K562 (cell line): ENCODE measurements around the gene AHNAK. TPM values are rescaled to one million over a fixed set of nuclear protein-coding genes. Genes with fewer than 3 reads are reported as not detected.

ENCODE experiments used
- ARID1B ChIP-seq: fragments of 450-650 bp; IDR thresholded peaks from 2 replicates; pipeline ENCODE4 v1.6.1; 2016; ENCODE audit warnings: antibody characterized with exemption, mild to moderate bottlenecking, inconsistent platforms
- ATF7 ChIP-seq: fragments of 450-650 bp; IDR thresholded peaks from 2 replicates; pipeline ENCODE4 v1.7.1; 2014; ENCODE audit warnings: mild to moderate bottlenecking, moderate library complexity
- CREM ChIP-seq: IDR thresholded peaks from 2 replicates; pipeline ENCODE4 v1.6.1; 2014; ENCODE audit warnings: antibody characterized with exemption, low read depth
- EHMT2 ChIP-seq: fragments of 450-650 bp; IDR thresholded peaks from 2 replicates; pipeline ENCODE4 v1.6.1; 2018; ENCODE audit warnings: antibody characterized with exemption
- ELF1 ChIP-seq: fragments of 200-800 bp; sonication (Bioruptor generic); IDR thresholded peaks from 2 replicates; pipeline ENCODE4 v1.6.1; 2016; ENCODE audit warnings: missing genetic modification characterization, missing compliant biosample characterization
- ETV1 ChIP-seq: fragments of 450-650 bp; conservative IDR thresholded peaks from 2 replicates; pipeline ENCODE4 v1.6.1; 2016; ENCODE audit warnings: missing genetic modification characterization, control low read depth, low read depth, missing compliant biosample characterization
- GABPA ChIP-seq: fragments of 200-800 bp; sonication (Bioruptor generic); conservative IDR thresholded peaks from 2 replicates; pipeline ENCODE4 v1.6.1; 2016; ENCODE audit warnings: low read depth, missing genetic modification characterization, missing compliant biosample characterization
- ILK ChIP-seq: fragments of 450-650 bp; IDR thresholded peaks from 2 replicates; pipeline ENCODE4 v1.6.1; 2016; ENCODE audit warnings: missing genetic modification characterization, low read depth, mild to moderate bottlenecking, missing compliant biosample characterization, moderate library complexity, borderline replicate concordance
- NBN ChIP-seq: fragments of 450-650 bp; IDR thresholded peaks from 2 replicates; pipeline ENCODE4 v1.6.1; 2016; ENCODE audit warnings: low read depth, mild to moderate bottlenecking
- OTX1 ChIP-seq: fragments of 450-650 bp; formaldehyde crosslinking; IDR thresholded peaks from 2 replicates; pipeline ENCODE4 v1.4.0; 2022; ENCODE audit warnings: mild to moderate bottlenecking
- RFX1 ChIP-seq: fragments of 450-650 bp; IDR thresholded peaks from 2 replicates; pipeline ENCODE4 v1.6.1; 2016; ENCODE audit warnings: mild to moderate bottlenecking, moderate library complexity
- SMAD3 ChIP-seq: fragments of 450-650 bp; formaldehyde crosslinking; conservative IDR thresholded peaks from 2 replicates; pipeline ENCODE4 v1.4.0; 2020; ENCODE audit warnings: mild to moderate bottlenecking
- SMAD4 ChIP-seq: fragments of 250-450 bp; sonication (Bioruptor Pico); conservative IDR thresholded peaks from 2 replicates; pipeline ENCODE4 v1.8.0; 2021; ENCODE audit warnings: inconsistent platforms, mild to moderate bottlenecking, moderate library complexity
- SMARCB1 ChIP-seq: IDR thresholded peaks from 2 replicates; pipeline ENCODE4 v1.6.1; 2011; ENCODE audit warnings: improper control_type of control experiment, low read depth; ENCODE audit not compliant: insufficient read length
- SPI1 ChIP-seq: IDR thresholded peaks from 2 replicates; pipeline ENCODE4 v1.6.1; 2011; ENCODE audit warnings: low read depth, low read length, control low read depth, borderline replicate concordance
- SRSF1 ChIP-seq: fragments of 200-400 bp; formaldehyde crosslinking; IDR thresholded peaks from 2 replicates; pipeline ENCODE4 v1.6.1; 2017; ENCODE audit warnings: mild to moderate bottlenecking, low read depth, low read length, moderate library complexity
- TBP ChIP-seq: optimal IDR thresholded peaks from 2 replicates; pipeline ENCODE3; 2011; ENCODE audit warnings: low read depth, low read length, improper control_type of control experiment
- TRIM24 ChIP-seq, 2 experiments: fragments of 450-650 bp; IDR thresholded peaks; 2 replicates each; pipeline ENCODE4 v1.6.1; 2016
- ZNF133 ChIP-seq: fragments of 250-450 bp; sonication (Bioruptor Pico); IDR thresholded peaks from 2 replicates; pipeline ENCODE4 v1.4.0; 2020; ENCODE audit warnings: mild to moderate bottlenecking
- ZNF134 ChIP-seq: fragments of 250-450 bp; sonication (Bioruptor Pico); conservative IDR thresholded peaks from 2 replicates; pipeline ENCODE4 v1.4.0; 2020
- ZNF175 ChIP-seq: fragments of 200-800 bp; sonication (Bioruptor generic); IDR thresholded peaks from 2 replicates; pipeline ENCODE4 v1.6.1; 2016; ENCODE audit warnings: low read depth, mild to moderate bottlenecking, missing genetic modification characterization, missing compliant biosample characterization
- ZNF282 ChIP-seq: sonication (generic); formaldehyde crosslinking; IDR thresholded peaks from 2 replicates; pipeline ENCODE4 v1.8.1; 2023; ENCODE audit warnings: missing genetic modification reagents
- ZNF316 ChIP-seq: fragments of 450-650 bp; IDR thresholded peaks from 2 replicates; pipeline ENCODE4 v1.6.1; 2016
- ZNF431 ChIP-seq: sonication (generic); formaldehyde crosslinking; IDR thresholded peaks from 2 replicates; pipeline ENCODE4 v1.8.0; 2022; ENCODE audit warnings: mild to moderate bottlenecking, missing genetic modification reagents
- ZNF507 ChIP-seq: conservative IDR thresholded peaks from 2 replicates; pipeline ENCODE4 v1.6.1; 2017; ENCODE audit warnings: missing genetic modification characterization, missing compliant biosample characterization
- polyA plus RNA-seq, 8 experiments: library from polyadenylated mRNA; depleted of rRNA in 4 of 8; stranded (reverse) in 5 of 8; unstranded in 3 of 8; fragments of >200 nt; fragmentation: Nextera tagmentation in 2 of 8; fragmentation: Illumina TruSeq in 1 of 8; extraction: Ambion mirVana in 2 of 8; extraction: Trizol in 1 of 8; gene quantifications; 2 replicates each; pipeline versions ENCODE4 v1.2.1 to v1.2.3, GENCODE V29; 2011 to 2014; ENCODE audit warnings: inconsistent platforms in 1 of 8, missing spikeins in 1 of 8
- total RNA-seq, 7 experiments: library from RNA; depleted of rRNA in 6 of 7; stranded (reverse); fragments of >200 nt in 6 of 7; fragmentation: Illumina TruSeq in 2 of 7; extraction: Trizol in 2 of 7; gene quantifications; 2 replicates each; pipeline versions ENCODE4 v1.2.1 to v1.2.3, GENCODE V29; 2011 to 2021; ENCODE audit warnings: low replicate concordance in 1 of 7
- TF ChIP-seq, protein P1 (sequence below): fragments of 250-450 bp; sonication (Bioruptor Pico); IDR thresholded peaks from 2 replicates; pipeline ENCODE4 v1.8.0; 2021; ENCODE audit warnings: mild to moderate bottlenecking, moderate library complexity
- TF ChIP-seq, protein P2 (sequence below): fragments of 250-450 bp; sonication (Bioruptor Pico); IDR thresholded peaks from 2 replicates; pipeline ENCODE4 v1.4.0; 2020; ENCODE audit warnings: mild to moderate bottlenecking, moderate library complexity

AHNAK gene
- total and polyA plus RNA-seq, 9 of the 15 experiments (the other 6 are each of a cell fraction or from before 2014, with no cell fraction given) = 1.5 to 89.7 (median 45.0) TPM

DNA sequence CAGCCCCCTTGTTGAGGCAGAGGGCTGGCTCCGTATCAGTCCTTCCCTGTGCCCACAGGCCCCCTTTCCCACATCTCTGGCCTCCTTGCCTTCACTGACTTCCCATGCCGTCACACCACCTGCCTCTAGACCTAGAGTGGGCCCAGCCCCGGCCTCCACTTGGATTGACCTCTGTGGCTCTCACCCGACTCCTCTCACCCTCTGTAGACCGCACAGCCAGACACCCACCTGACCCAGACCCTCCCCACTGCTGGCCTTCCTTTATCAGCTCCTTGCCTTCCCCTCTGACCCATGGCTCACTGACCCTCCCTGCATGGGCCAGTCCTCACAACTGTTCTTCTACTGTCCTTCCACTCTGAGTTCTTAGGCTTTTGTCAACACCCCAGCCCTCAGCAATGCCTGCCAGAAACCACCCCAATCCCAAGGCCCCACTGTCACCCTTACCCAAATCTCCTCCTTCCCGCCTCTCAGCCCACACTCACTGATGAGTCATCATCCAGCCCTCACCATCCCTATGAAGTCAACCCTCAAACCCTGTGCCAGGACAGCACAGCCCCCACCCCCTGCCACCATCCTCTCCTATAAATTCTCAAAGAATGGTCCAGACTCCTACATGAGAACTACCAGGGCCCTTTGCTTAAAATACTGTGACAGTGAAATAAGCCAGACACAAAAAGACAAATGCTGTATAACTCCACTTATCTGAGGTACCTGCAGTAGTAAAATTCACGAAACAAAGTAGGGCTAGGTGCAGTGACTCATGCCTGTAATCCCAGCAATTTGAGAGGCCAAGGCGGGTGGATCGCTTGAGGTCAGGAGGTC lies 74.3 kb downstream of the AHNAK start (continued):
- TF ChIP-seq ZNF133 (CRISPR knock-in tag) (no peak), ZNF134 (no peak), ZNF282 (CRISPR knock-in tag) (no peak), ELF1 (tag) (no peak), ZNF431 (CRISPR knock-in tag) (no peak), SMARCB1 (no peak), ZNF316 (peak; percentile 90), SMAD3 (no peak), TRIM24 (IDR thresholded peaks at IDR 0.05) (0 out of 4 replicates have a peak, but pooled peaks of 1 of the 2 experiments have one; percentile 6), ETV1 (tag) (no peak), ATF7 (no peak; the same call in none of the 2 replicates), SRSF1 (no peak), SPI1 (no peak), SMAD4 (CRISPR knock-in tag) (no peak; the same call in 1 of the 2 replicates), ILK (no peak), GABPA (tag) (no peak), OTX1 (CRISPR knock-in tag) (no peak), TBP (no peak), RFX1 (no peak), ZNF175 (CRISPR knock-in tag) (0 out of 2 replicates have a peak, but pooled peaks have one; percentile 23), NBN (peak; percentile 62; the same call in 1 of the 2 replicates), EHMT2 (peak; percentile 50), CREM (peak; percentile 17; the same call in 1 of the 2 replicates), ZNF507 (tag) (no peak), ARID1B (peak; percentile 89)
- TF ChIP-seq, protein P1, sequence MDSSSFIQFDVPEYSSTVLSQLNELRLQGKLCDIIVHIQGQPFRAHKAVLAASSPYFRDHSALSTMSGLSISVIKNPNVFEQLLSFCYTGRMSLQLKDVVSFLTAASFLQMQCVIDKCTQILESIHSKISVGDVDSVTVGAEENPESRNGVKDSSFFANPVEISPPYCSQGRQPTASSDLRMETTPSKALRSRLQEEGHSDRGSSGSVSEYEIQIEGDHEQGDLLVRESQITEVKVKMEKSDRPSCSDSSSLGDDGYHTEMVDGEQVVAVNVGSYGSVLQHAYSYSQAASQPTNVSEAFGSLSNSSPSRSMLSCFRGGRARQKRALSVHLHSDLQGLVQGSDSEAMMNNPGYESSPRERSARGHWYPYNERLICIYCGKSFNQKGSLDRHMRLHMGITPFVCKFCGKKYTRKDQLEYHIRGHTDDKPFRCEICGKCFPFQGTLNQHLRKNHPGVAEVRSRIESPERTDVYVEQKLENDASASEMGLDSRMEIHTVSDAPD (CRISPR knock-in tag) = no peak
- TF ChIP-seq, protein P2, sequence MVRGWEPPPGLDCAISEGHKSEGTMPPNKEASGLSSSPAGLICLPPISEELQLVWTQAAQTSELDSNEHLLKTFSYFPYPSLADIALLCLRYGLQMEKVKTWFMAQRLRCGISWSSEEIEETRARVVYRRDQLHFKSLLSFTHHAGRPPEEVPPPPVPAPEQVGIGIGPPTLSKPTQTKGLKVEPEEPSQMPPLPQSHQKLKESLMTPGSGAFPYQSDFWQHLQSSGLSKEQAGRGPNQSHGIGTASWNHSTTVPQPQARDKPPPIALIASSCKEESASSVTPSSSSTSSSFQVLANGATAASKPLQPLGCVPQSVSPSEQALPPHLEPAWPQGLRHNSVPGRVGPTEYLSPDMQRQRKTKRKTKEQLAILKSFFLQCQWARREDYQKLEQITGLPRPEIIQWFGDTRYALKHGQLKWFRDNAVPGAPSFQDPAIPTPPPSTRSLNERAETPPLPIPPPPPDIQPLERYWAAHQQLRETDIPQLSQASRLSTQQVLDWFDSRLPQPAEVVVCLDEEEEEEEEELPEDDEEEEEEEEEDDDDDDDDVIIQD (CRISPR knock-in tag) = no peak
